ENCODE results near the gene CISH. TPM values are rescaled to one million over a fixed set of nuclear protein-coding genes. Genes with fewer than 3 reads are reported as not detected.

The CISH gene
- total RNA-seq, 4 donors from 2014 or later, result 5.5 to 15.5 (median 5.8) TPM

DNA sequence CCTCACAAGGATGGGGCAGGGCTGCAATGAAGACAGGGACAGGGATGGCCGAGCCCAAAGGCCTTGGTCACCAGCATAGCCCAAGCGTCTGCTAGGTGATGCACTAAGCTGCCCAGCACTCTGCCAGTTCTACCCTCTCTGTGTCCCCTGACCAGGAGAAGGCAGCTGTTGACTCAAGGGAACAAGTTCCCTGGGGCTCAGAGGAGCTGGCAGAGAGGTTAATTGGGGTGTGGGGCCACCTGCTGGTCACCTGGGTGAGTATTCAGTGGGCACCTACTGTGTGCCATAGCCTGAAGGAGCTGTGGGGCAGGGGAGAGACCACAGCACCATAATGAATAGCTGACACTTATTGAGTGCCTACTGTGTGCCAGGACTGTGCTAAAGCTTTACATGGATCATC is 41.1 kb upstream of the CISH start:
- DNase-seq (ENCODE audit: low spot score in 2 of 2), result no peak
- H3K27me3 ChIP-seq, result no peaks in the 10 kb centered on the region

DNA sequence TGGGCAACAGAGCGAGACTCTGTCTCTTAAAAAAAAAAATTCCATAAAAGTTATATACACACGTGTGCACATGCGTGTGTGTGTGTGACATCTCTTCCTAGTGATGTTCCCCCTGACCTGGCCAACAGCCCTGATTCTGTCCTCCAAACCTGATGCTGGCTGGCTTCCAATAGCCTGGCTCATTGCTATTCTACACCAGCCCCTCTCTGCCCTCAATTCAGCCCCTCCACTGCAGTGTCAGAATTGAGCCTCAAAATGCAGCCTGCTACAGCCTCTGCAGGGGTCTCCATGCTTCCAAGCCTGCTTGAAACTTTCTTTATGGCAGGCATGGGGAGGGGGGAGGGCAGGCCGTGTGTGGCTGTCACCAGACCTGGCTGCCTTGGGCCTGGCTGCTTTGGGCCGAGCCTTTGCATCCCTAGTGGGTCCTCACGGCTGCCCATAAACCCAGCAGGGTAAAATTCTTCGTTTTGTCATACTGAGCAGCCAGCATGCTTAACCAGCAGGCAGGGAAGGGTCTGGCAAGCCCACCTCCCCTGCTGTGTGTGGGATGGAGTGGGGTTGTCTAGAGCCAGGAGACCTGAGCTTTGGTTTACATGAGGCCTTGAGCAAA is 40.5 kb upstream of the CISH start:
- peaks cover 0 to 28% (median 0%) of the 10 kb centered on the region in 3 donors for H3K36me3 ChIP-seq
- TF ChIP-seq POLR2A (IDR thresholded peaks at IDR 0.05), result no peak
- TF ChIP-seq CTCF (IDR thresholded peaks at IDR 0.05), result no peak
- TF ChIP-seq EP300 (IDR thresholded peaks at IDR 0.05), result no peak
- H3K9me3 ChIP-seq, result no peaks in the 10 kb centered on the region
- H3K27ac ChIP-seq, result no peak overlapping the region
- no peak overlapping the region for H3K4me3 ChIP-seq
- H3K4me1 ChIP-seq, result no peaks in the 10 kb centered on the region
- no peaks in the 10 kb centered on the region for H3K27me3 ChIP-seq
- DNase-seq (ENCODE audit: low spot score in 2 of 2), result no peak
- 61 to 62% methylated on average over 6 to 7 of the region's 7 CpGs for WGBS, 2 donors

More for the DNA sequence above, 41.1 kb upstream of the CISH start:
- WGBS, 2 donors, result 60 to 70% methylated on average over 1 to 2 of the region's 2 CpGs
- Histone ChIP-seq H3K9me3 (no peaks in the 10 kb centered on the region), H3K4me3 (no peak overlapping the region), H3K27ac (no peak overlapping the region), H3K36me3 (peaks cover 0 to 21% (median 0%) of the 10 kb centered on the region in 3 donors), H3K4me1 (no peaks in the 10 kb centered on the region)
- TF ChIP-seq CTCF (IDR thresholded peaks at IDR 0.05) (peak in 2 of 5 experiments; percentile 22 to 33), EP300 (IDR thresholded peaks at IDR 0.05) (no peak), POLR2A (IDR thresholded peaks at IDR 0.05) (no peak)

DNA sequence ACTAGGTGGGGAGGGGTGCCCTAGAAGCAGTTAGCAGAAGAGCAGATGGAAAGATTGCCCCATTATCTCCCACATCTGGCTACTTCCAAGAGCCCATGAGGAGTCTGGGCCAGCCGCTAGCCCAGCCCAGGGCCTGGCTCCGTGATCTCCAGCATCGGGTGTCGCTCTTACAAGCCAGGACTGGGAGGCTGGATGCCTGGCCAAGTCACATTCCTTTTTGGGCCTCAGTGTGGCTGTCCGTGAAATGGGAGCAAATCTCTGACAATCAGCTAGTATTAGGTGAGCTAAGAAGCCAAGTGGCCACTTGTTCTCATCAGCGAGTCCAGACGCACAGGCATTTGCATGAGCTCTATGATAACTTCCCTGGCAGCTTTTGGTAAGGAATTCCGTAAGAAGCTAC is 39.9 kb upstream of the CISH start:
- TF ChIP-seq POLR2A (IDR thresholded peaks at IDR 0.05) (no peak), EP300 (IDR thresholded peaks at IDR 0.05) (no peak), CTCF (IDR thresholded peaks at IDR 0.05) (no peak)
- no peak overlapping the region for H3K27ac ChIP-seq

DNA sequence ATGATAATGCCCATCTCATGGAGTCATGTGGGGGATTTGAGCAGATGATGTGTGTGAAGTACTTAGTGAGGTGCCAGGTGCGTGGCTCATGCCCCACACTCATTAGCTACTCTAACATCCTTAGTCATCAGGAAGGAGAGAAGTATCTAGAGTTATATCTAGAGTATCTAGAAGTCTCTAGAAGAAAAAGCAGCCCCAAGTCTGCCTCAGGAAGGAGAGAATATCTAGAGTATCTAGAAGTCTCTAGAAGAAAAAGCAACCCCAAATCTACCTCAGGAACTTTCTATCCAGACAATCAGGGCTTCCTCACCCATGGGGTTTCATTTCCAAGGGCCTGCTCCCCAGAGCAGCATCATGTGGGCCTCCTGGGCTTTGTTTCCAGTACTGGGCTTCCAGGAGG is 38.4 kb upstream of the CISH start:
- 80 to 94% methylated on average over 1 of the region's 1 CpG for WGBS, 2 donors
- no peak for DNase-seq (ENCODE audit: low spot score in 2 of 2)

More for the DNA sequence above, 39.9 kb upstream of the CISH start:
- H3K27me3 ChIP-seq, result no peaks in the 10 kb centered on the region
- no peaks in the 10 kb centered on the region for H3K4me1 ChIP-seq
- H3K9me3 ChIP-seq, result no peaks in the 10 kb centered on the region
- DNase-seq (ENCODE audit: low spot score in 2 of 2), result no peak
- H3K4me3 ChIP-seq, result no peak overlapping the region
- WGBS, 2 donors, result 77 to 82% methylated on average over 8 of the region's 8 CpGs
- peaks cover 0 to 33% (median 0%) of the 10 kb centered on the region in 3 donors for H3K36me3 ChIP-seq

More for the DNA sequence above, 38.4 kb upstream of the CISH start:
- Histone ChIP-seq H3K4me3 (no peak overlapping the region), H3K36me3 (peaks cover 0 to 48% (median 0%) of the 10 kb centered on the region in 3 donors), H3K9me3 (no peaks in the 10 kb centered on the region), H3K27me3 (no peaks in the 10 kb centered on the region), H3K27ac (peak overlapping the region in 1 of 4 donors; percentile 2), H3K4me1 (no peaks in the 10 kb centered on the region)
- TF ChIP-seq EP300 (IDR thresholded peaks at IDR 0.05) (no peak), POLR2A (IDR thresholded peaks at IDR 0.05) (no peak), CTCF (IDR thresholded peaks at IDR 0.05) (no peak)
